WERI-Rb-1 (cell line): Measurements from ENCODE around the gene DNAJB12.
"Not testable (repeated sequence)": the region's sequence is repeated elsewhere in the genome, so short reads cannot be mapped to it uniquely, and the experiment has no call there.

ENCODE experiments used
- DNase-seq: peaks from one replicate; pipeline ENCODE4 v3.0.0-alpha.2; 2020
- H3K27ac ChIP-seq: fragments of 250-450 bp; sonication (Bioruptor Pico); 2 replicates; pipeline ENCODE4 v1.5.1; 2020; ENCODE audit warnings: mild to moderate bottlenecking, moderate library complexity
- H3K27me3 ChIP-seq: fragments of 250-450 bp; sonication (Bioruptor Pico); 2 replicates; pipeline ENCODE4 v1.5.1; 2021; ENCODE audit warnings: mild to moderate bottlenecking, low read depth, moderate library complexity; ENCODE audit not compliant: insufficient read depth, severe bottlenecking
- H3K36me3 ChIP-seq: fragments of 250-450 bp; sonication (Bioruptor Pico); 2 replicates; pipeline ENCODE4 v1.5.1; 2020; ENCODE audit warnings: mild to moderate bottlenecking, moderate library complexity
- H3K4me3 ChIP-seq: 2 replicates; pipeline ENCODE4 v1.5.1; 2011; ENCODE audit warnings: low read depth, mild to moderate bottlenecking, control low read depth, low read length
- H3K9me3 ChIP-seq: fragments of 250-450 bp; sonication (Bioruptor Pico); 2 replicates; pipeline ENCODE4 v1.5.1; 2021; ENCODE audit warnings: mild to moderate bottlenecking, moderate library complexity; ENCODE audit not compliant: severe bottlenecking
- CTCF ChIP-seq: IDR thresholded peaks from 2 replicates; pipeline ENCODE4 v1.5.1; 2011; ENCODE audit warnings: low read depth, mild to moderate bottlenecking, control low read depth, inconsistent platforms, low read length

Gene DNAJB12

GRCh38 chr10:72309290-72310240 is 45.2 kb downstream of the DNAJB12 start:
- no peak for TF ChIP-seq CTCF
- H3K36me3 ChIP-seq: no peaks in the 10 kb centered on the region
- H3K27ac ChIP-seq: no peak overlapping the region
- no peak for DNase-seq
- no peaks in the 10 kb centered on the region for H3K9me3 ChIP-seq
- no peaks in the 10 kb centered on the region for H3K27me3 ChIP-seq
- H3K4me3 ChIP-seq: no peak overlapping the region

- no peaks in the 10 kb centered on the region for H3K36me3 ChIP-seq
- DNase-seq: no peak
Measured at GRCh38 chr10:72308320-72308987, 46.3 kb downstream of the DNAJB12 start.

GRCh38 chr10:72307711-72308110 is 47.0 kb downstream of the DNAJB12 start:
- H3K27ac ChIP-seq, H3K36me3 ChIP-seq, DNase-seq: not testable (repeated sequence)

More at GRCh38 chr10:72308320-72308987, 46.3 kb downstream of the DNAJB12 start:
- no peaks in the 10 kb centered on the region for H3K27me3 ChIP-seq
- H3K27ac ChIP-seq: no peak overlapping the region
- H3K4me3 ChIP-seq: no peak overlapping the region
- TF ChIP-seq CTCF: no peak
- H3K9me3 ChIP-seq: no peaks in the 10 kb centered on the region

GRCh38 chr10:72306215-72306760 is 48.4 kb downstream of the DNAJB12 start:
- no peak overlapping the region for H3K4me3 ChIP-seq

More at GRCh38 chr10:72307711-72308110, 47.0 kb downstream of the DNAJB12 start:
- H3K4me3 ChIP-seq, H3K9me3 ChIP-seq, H3K27me3 ChIP-seq: not testable (repeated sequence)

GRCh38 chr10:72303424-72304128 is 51.1 kb downstream of the DNAJB12 start:
- no peak for DNase-seq
- H3K27me3 ChIP-seq: no peaks in the 10 kb centered on the region
- H3K27ac ChIP-seq: no peak overlapping the region
- no peak overlapping the region for H3K4me3 ChIP-seq
- H3K36me3 ChIP-seq: no peaks in the 10 kb centered on the region
- no peaks in the 10 kb centered on the region for H3K9me3 ChIP-seq
- no peak for TF ChIP-seq CTCF

More at GRCh38 chr10:72306215-72306760, 48.4 kb downstream of the DNAJB12 start:
- Histone ChIP-seq H3K36me3 (no peaks in the 10 kb centered on the region), H3K9me3 (no peaks in the 10 kb centered on the region), H3K27me3 (no peaks in the 10 kb centered on the region), H3K27ac (no peak overlapping the region)
- no peak for TF ChIP-seq CTCF
- no peak for DNase-seq
